Tibial artery (tissue), 4 donors: ENCODE results near the gene SBF2.

Experiments
- DNase-seq, 2 donors: peaks; one replicate each; pipeline ENCODE4 v3.0.0-alpha.2; 2019
- H3K27ac ChIP-seq, 2 donors: fragments of 200-600 bp; sonication (generic) in 1 of 2; 1 replicate in 1 of 2; 2 replicates in 1 of 2; pipeline ENCODE4 v1.5.1; 2018 to 2019; ENCODE audit warnings: mild to moderate bottlenecking in 1 of 2
- H3K27me3 ChIP-seq, 2 donors: fragments of 200-600 bp; sonication (generic) in 1 of 2; one replicate each; pipeline versions ENCODE4 v1.5.1 to v1.6.0; 2016 to 2019
- H3K36me3 ChIP-seq, 3 donors: fragments of 200-600 bp; sonication (generic) in 2 of 3; one replicate each; pipeline ENCODE4 v1.5.1; 2016 to 2019; ENCODE audit warnings: mild to moderate bottlenecking in 2 of 3
- H3K4me1 ChIP-seq, 4 donors: fragments of 200-600 bp; sonication (generic) in 2 of 4; 1 replicate in 3 of 4; 2 replicates in 1 of 4; pipeline ENCODE4 v1.5.1; 2016 to 2019
- H3K4me3 ChIP-seq, 2 donors: fragments of 200-600 bp; sonication (generic) in 1 of 2; 1 replicate in 1 of 2; 2 replicates in 1 of 2; pipeline ENCODE4 v1.5.1; 2018 to 2019; ENCODE audit warnings: mild to moderate bottlenecking in 2 of 2
- H3K9me3 ChIP-seq, 3 donors: fragments of 200-600 bp; sonication (generic) in 1 of 3; one replicate each; pipeline ENCODE4 v1.5.1; 2016 to 2019
- CTCF ChIP-seq, 2 experiments: fragments of 200-600 bp in 1 of 2; fragments of 450-650 bp in 1 of 2; IDR thresholded peaks; one replicate each; pipeline ENCODE4 v1.5.1; 2017 to 2019; ENCODE audit warnings: antibody characterized with exemption in 2 of 2, mild to moderate bottlenecking in 1 of 2, moderate library complexity in 1 of 2
- intact Hi-C: fragments of 100-400 bp; cut with DNase I; formaldehyde crosslinking; loops from one replicate; pipeline ENCODE4 v1.15.0; 2023; ENCODE audit warnings: low total_unique reads

The SBF2 gene

GRCh38 chr11:10301656-10302358 is 7.8 kb upstream of the SBF2 start:
- TF ChIP-seq CTCF (IDR thresholded peaks at IDR 0.05), result no peak
- Histone ChIP-seq H3K36me3 (no peaks in the 10 kb centered on the region), H3K4me1 (peaks cover 0 to 42% (median 22%) of the 10 kb centered on the region in 4 donors), H3K9me3 (no peaks in the 10 kb centered on the region), H3K4me3 (no peak overlapping the region), H3K27me3 (no peaks in the 10 kb centered on the region), H3K27ac (peak overlapping the region; percentile 72 to 79)
- no peak for DNase-seq
- intact Hi-C loops, result no loop called here

- Histone ChIP-seq H3K27me3 (no peaks in the 10 kb centered on the region), H3K27ac (no peak overlapping the region), H3K4me3 (no peak overlapping the region), H3K9me3 (no peaks in the 10 kb centered on the region), H3K4me1 (peaks cover 0 to 11% (median 4%) of the 10 kb centered on the region in 4 donors), H3K36me3 (no peaks in the 10 kb centered on the region)
- no peak for DNase-seq
- intact Hi-C loops, result no loop called here
- no peak for TF ChIP-seq CTCF (IDR thresholded peaks at IDR 0.05)
Measured at GRCh38 chr11:10298342-10298741, 4.3 kb upstream of the SBF2 start.

- H3K4me3 ChIP-seq, result peak overlapping the region; percentile 86 to 90
- intact Hi-C loops, result no loop called here
- H3K27me3 ChIP-seq, result no peaks in the 10 kb centered on the region
- peak overlapping the region; percentile 93 to 97 for H3K27ac ChIP-seq
- no peaks in the 10 kb centered on the region for H3K9me3 ChIP-seq
- no peak for DNase-seq
- peaks cover 0 to 27% (median 6%) of the 10 kb centered on the region in 4 donors for H3K4me1 ChIP-seq
- TF ChIP-seq CTCF (IDR thresholded peaks at IDR 0.05), result no peak
- no peaks in the 10 kb centered on the region for H3K36me3 ChIP-seq
Measured at GRCh38 chr11:10295064-10295901, 1.3 kb upstream of the SBF2 start.

- no peaks in the 10 kb centered on the region for H3K9me3 ChIP-seq
- no peaks in the 10 kb centered on the region for H3K27me3 ChIP-seq
- no peak for TF ChIP-seq CTCF (IDR thresholded peaks at IDR 0.05)
- peak overlapping the region; percentile 93 to 97 for H3K27ac ChIP-seq
- peak overlapping the region; percentile 86 to 90 for H3K4me3 ChIP-seq
- peak; percentile 45 to 75 for DNase-seq
- H3K36me3 ChIP-seq, result no peaks in the 10 kb centered on the region
- intact Hi-C loops, result loop anchor here (5.0 kb wide), 1 partner anchor 72 kb away; no protein-coding TSS in a partner anchor
- peaks cover 0 to 30% (median 10%) of the 10 kb centered on the region in 4 donors for H3K4me1 ChIP-seq
Measured at GRCh38 chr11:10294290-10294953, 403 bp upstream of the SBF2 start.

GRCh38 chr11:10291801-10292638 is 2.0 kb downstream of the SBF2 start:
- no peak for DNase-seq
- Histone ChIP-seq H3K27me3 (no peaks in the 10 kb centered on the region), H3K27ac (no peak overlapping the region), H3K36me3 (no peaks in the 10 kb centered on the region), H3K4me3 (no peak overlapping the region), H3K4me1 (peaks cover 0 to 45% (median 16%) of the 10 kb centered on the region in 4 donors), H3K9me3 (no peaks in the 10 kb centered on the region)
- intact Hi-C loops, result loop anchor here (5.0 kb wide), 1 partner anchor 70 kb away; no protein-coding TSS in a partner anchor
- no peak for TF ChIP-seq CTCF (IDR thresholded peaks at IDR 0.05)
